Left lung (tissue), 10 donors: ENCODE results near the gene ABHD10. TPM values are rescaled to one million over a fixed set of nuclear protein-coding genes. Genes with fewer than 3 reads are reported as not detected.

Experiments used
- ATAC-seq: fragments of 200-7000 bp; cut with Tn5 transposase; one replicate; pipeline ENCODE4 v1.9.1; 2020; ENCODE audit warnings: moderate library complexity
- DNase-seq, 4 donors: peaks; one replicate each; pipeline ENCODE4 v3.0.0-alpha.2; 2013 to 2020
- H3K27ac ChIP-seq, 2 donors: fragments of 200-600 bp; sonication (generic) in 1 of 2; one replicate each; pipeline versions ENCODE4 v1.5.0 to v1.8.0; 2020 to 2021
- H3K27me3 ChIP-seq, 2 donors: fragments of 200-600 bp; sonication (generic) in 1 of 2; one replicate each; pipeline versions ENCODE4 v1.5.0 to v1.8.0; 2020 to 2021
- H3K36me3 ChIP-seq, 2 donors: fragments of 200-600 bp; sonication (generic) in 1 of 2; one replicate each; pipeline versions ENCODE4 v1.5.0 to v1.8.0; 2020 to 2021
- H3K4me1 ChIP-seq, 2 donors: fragments of 200-600 bp; one replicate each; pipeline ENCODE4 v1.8.0; 2021
- H3K4me3 ChIP-seq, 2 donors: fragments of 200-600 bp; sonication (generic) in 1 of 2; one replicate each; pipeline versions ENCODE4 v1.5.0 to v1.8.0; 2020 to 2021; ENCODE audit warnings: mild to moderate bottlenecking in 1 of 2
- H3K9me3 ChIP-seq, 2 donors: fragments of 200-600 bp; sonication (generic) in 1 of 2; one replicate each; pipeline versions ENCODE4 v1.5.0 to v1.8.0; 2020 to 2021
- intact Hi-C, 2 donors: fragments of 100-400 bp; cut with DNase I; formaldehyde crosslinking; loops; one replicate each; pipeline versions ENCODE4 v1.11.2 to v1.14.2; 2022
- polyA plus RNA-seq, 6 donors: library from polyadenylated mRNA; unstranded; fragments of 120-200 nt; gene quantifications; one replicate each; pipeline ENCODE4 v1.2.1, GENCODE V29; 2013; ENCODE audit not compliant: insufficient read length in 6 of 6
- total RNA-seq, 2 donors: library from RNA; stranded (reverse); fragmentation: NEBNext Ultra II Directional; extraction: Animal tissue kit (Norgen Biotek cat#: 25700); gene quantifications; one replicate each; pipeline ENCODE4 v1.2.1, GENCODE V29; 2021
- TF ChIP-seq, protein P1 (sequence below), 2 donors: fragments of 200-600 bp; sonication (generic) in 1 of 2; IDR thresholded peaks; one replicate each; pipeline versions ENCODE4 v1.5.0 to v1.8.0; 2021; ENCODE audit warnings: antibody characterized with exemption in 2 of 2
- donor health status: DM: no; HTN: yes; CAD: no.
- donor health status: DM: no; HTN: no; CAD: no.

Gene ABHD10
- total and polyA plus RNA-seq, 8 donors = 22.7 to 63.6 (median 52.1) TPM

DNA sequence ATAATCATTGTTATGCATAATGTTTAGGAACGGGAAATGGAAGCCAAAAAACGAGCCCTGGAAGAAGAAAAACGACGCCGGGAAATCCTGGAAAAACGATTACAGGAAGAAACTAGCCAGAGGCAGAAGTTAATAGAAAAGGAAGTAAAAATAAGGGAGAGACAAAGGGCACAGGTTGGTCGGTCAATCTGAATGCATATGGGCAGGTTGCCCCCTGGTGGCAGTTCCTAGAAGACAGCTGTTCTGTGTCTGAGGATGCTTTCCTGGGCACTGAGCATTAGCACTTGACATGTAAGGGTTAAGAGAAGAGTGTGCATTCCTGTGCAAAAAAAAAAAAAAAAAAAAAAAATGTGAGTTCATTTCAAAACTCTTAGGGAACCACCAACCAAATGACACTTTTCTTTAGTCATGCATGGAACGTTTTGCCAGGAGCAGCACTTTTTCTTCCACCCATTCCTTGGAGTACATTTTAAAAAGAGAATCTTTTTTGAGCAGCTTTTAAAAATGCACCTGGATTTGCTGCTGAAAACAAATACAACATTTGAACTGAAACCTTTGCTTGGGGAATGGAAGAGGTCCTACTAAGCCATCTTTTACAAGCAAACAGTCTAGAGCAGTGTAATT is 11.1 kb upstream of the ABHD10 start:
- DNase-seq (peak; percentile 60 to 85 (median 75)), ATAC-seq (peak; percentile 98)
- peak overlapping the region in 1 of 2 donors; percentile 55 for H3K27ac ChIP-seq
- H3K4me1 ChIP-seq = peaks cover 0 to 10% of the 10 kb centered on the region in 2 donors
- peaks cover 0 to 8% of the 10 kb centered on the region in 2 donors for H3K36me3 ChIP-seq
- TF ChIP-seq, protein P1, sequence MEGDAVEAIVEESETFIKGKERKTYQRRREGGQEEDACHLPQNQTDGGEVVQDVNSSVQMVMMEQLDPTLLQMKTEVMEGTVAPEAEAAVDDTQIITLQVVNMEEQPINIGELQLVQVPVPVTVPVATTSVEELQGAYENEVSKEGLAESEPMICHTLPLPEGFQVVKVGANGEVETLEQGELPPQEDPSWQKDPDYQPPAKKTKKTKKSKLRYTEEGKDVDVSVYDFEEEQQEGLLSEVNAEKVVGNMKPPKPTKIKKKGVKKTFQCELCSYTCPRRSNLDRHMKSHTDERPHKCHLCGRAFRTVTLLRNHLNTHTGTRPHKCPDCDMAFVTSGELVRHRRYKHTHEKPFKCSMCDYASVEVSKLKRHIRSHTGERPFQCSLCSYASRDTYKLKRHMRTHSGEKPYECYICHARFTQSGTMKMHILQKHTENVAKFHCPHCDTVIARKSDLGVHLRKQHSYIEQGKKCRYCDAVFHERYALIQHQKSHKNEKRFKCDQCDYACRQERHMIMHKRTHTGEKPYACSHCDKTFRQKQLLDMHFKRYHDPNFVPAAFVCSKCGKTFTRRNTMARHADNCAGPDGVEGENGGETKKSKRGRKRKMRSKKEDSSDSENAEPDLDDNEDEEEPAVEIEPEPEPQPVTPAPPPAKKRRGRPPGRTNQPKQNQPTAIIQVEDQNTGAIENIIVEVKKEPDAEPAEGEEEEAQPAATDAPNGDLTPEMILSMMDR (IDR thresholded peaks at IDR 0.05) = peak; percentile 82 to 89
- no peaks in the 10 kb centered on the region for H3K9me3 ChIP-seq
- no peaks in the 10 kb centered on the region for H3K27me3 ChIP-seq
- intact Hi-C loops = loop anchor here (2.0 to 10.0 kb wide), 3 partner anchors 103 to 253 kb away; no protein-coding TSS in a partner anchor
- H3K4me3 ChIP-seq = no peak overlapping the region

DNA sequence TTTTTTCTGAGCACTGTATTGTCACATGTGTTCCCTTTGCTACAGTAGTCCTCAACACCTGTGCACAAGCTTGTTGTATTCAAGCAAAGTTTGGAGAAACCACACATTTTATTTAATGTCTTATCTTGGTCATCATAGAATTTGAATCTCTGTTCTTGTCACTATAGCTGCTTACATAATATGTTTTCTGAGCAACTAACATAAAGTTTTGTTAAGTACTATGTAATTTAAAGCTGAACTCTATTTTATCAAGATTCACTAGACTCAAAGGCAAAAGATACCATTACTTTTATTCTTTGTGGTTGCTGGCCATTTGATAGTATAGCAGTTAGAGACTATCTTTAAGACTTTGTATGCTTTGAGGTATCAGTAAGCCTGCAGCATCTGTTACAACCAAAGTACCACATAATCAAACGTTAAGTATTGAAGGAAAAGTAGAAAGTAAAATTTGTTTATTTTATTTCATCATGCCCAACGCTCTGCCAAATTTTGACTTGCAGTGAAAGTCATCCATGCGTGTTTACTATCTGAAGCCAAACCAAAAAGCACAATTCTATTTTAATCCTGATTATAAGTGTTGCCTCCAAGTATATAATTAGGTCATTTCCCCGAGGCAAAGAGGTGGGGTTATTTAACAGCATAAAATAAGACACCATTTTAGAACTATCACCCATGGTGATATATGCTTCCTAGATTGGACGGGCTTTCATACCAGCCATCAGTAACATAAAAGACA is 10.3 kb upstream of the ABHD10 start:
- intact Hi-C loops = loop anchor here (10.0 kb wide), 2 partner anchors 104 to 254 kb away; no protein-coding TSS in a partner anchor
- no peaks in the 10 kb centered on the region for H3K27me3 ChIP-seq
- peaks cover 0 to 8% of the 10 kb centered on the region in 2 donors for H3K36me3 ChIP-seq
- H3K4me3 ChIP-seq = no peak overlapping the region
- TF ChIP-seq, protein P1 (IDR thresholded peaks at IDR 0.05) = no peak
- no peak for ATAC-seq
- H3K9me3 ChIP-seq = no peaks in the 10 kb centered on the region
- H3K4me1 ChIP-seq = peaks cover 0 to 10% of the 10 kb centered on the region in 2 donors
- DNase-seq = peak in 2 of 4 donors; percentile 85 to 86
- H3K27ac ChIP-seq = no peak overlapping the region

GRCh38 chr3:111970376-111970775 is 8.4 kb upstream of the ABHD10 start:
- Histone ChIP-seq H3K4me1 (peaks cover 0 to 10% of the 10 kb centered on the region in 2 donors), H3K4me3 (no peak overlapping the region), H3K9me3 (no peaks in the 10 kb centered on the region), H3K36me3 (peaks cover 0 to 8% of the 10 kb centered on the region in 2 donors), H3K27ac (no peak overlapping the region), H3K27me3 (no peaks in the 10 kb centered on the region)
- DNase-seq (peak in 2 of 4 donors; percentile 56 to 63), ATAC-seq (no peak)
- TF ChIP-seq, protein P1 (IDR thresholded peaks at IDR 0.05) = no peak
- intact Hi-C loops = no loop called here

DNA sequence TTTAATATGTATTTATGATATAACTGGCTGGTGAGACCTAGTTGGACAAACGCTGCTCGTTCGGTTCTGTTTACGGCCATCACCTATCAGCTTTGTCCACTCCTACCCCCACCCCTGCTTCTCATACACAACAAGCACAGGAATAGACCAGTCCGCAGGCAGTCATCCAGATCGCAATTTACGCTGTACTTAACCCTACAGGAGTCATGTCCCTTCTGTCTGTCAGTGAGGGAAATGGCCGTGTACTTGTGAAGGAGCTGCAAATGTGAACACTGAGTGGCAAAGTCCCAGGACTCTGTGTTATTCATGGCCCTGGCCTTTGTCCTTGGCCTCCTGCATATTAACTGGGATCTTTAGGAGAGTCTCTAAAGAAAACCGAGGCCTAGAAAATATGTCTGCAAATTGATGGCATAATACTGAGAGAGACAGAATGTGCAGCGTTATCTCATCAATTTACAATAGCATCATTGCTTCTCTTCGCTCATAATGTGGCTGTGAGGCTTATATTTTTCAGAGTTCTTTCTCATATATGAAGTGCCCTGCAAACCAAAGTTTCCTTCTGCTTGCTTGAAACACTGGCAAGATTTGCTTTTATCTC is 7.2 kb upstream of the ABHD10 start:
- no peaks in the 10 kb centered on the region for H3K9me3 ChIP-seq

More for the DNA sequence above, 7.2 kb upstream of the ABHD10 start:
- peak in 1 of 4 donors; percentile 36 for DNase-seq
- no peaks in the 10 kb centered on the region for H3K27me3 ChIP-seq
- no peak overlapping the region for H3K27ac ChIP-seq
- TF ChIP-seq, protein P1 (IDR thresholded peaks at IDR 0.05) = no peak
- intact Hi-C loops = no loop called here
- H3K36me3 ChIP-seq = peaks cover 0 to 8% of the 10 kb centered on the region in 2 donors
- ATAC-seq = no peak
- H3K4me1 ChIP-seq = peaks cover 0 to 10% of the 10 kb centered on the region in 2 donors
- no peak overlapping the region for H3K4me3 ChIP-seq
